ENCODE results near the gene RALGPS1.

RALGPS1 gene

DNA sequence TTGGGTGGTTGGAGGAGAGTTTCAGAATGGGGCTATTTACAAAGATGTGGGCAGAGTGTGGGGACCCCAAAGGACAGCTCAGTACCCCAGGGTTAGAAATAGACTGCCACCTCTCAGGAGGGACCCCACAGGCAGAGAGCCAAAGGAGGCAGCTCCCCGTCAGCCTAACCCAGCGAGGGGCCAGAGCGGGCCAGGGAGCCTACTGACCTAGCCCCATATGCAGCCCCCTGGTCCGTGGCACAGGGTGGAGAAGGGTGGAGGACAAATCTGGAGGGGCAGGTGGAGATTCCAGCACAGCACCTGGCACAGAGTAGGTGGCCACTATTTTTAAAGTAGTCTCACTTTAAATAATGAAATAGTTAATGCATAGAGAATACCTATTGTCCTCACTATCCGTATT, 275.0 kb downstream of the RALGPS1 start:
- H3K27ac ChIP-seq: no peak overlapping the region
- TF ChIP-seq CTCF (conservative IDR thresholded peaks at IDR 0.05): no peak

- no peak overlapping the region for H3K27ac ChIP-seq
- no peak for TF ChIP-seq CTCF (conservative IDR thresholded peaks at IDR 0.05)
Measured at GRCh38 chr9:127192744-127193143, 278.2 kb downstream of the RALGPS1 start.

GRCh38 chr9:127193483-127193882, 278.9 kb downstream of the RALGPS1 start:
- TF ChIP-seq CTCF (conservative IDR thresholded peaks at IDR 0.05): no peak
- H3K27ac ChIP-seq: no peak overlapping the region

GRCh38 chr9:127194881-127195713, 280.5 kb downstream of the RALGPS1 start:
- H3K27ac ChIP-seq: no peak overlapping the region

GRCh38 chr9:127195976-127196825, 281.6 kb downstream of the RALGPS1 start:
- TF ChIP-seq CTCF (conservative IDR thresholded peaks at IDR 0.05): no peak
- H3K27ac ChIP-seq: peak overlapping the region; percentile 69; the same call in 1 of the 2 replicates

More at GRCh38 chr9:127194881-127195713, 280.5 kb downstream of the RALGPS1 start:
- no peak for TF ChIP-seq CTCF (conservative IDR thresholded peaks at IDR 0.05)

DNA sequence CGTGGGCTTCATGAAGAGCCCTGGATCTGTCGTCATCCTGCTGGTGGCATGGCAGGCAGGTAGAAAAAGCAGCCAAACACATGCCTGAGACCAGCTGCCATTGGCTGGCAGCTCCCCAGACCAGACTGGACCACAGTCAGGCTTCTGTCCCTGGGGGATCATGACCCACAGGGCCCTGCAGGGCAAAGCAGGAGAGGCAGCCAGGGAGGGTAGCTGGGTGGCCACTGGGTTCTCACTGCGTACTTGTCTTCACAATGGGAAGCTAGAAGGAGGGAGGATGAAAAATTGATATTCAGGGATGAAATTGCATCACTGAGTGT, 282.2 kb downstream of the RALGPS1 start:
- no peak for TF ChIP-seq CTCF (conservative IDR thresholded peaks at IDR 0.05)
- peak overlapping the region; percentile 69; the same call in 1 of the 2 replicates for H3K27ac ChIP-seq

GRCh38 chr9:127197186-127197860, 282.7 kb downstream of the RALGPS1 start:
- H3K27ac ChIP-seq: peak overlapping the region; percentile 69; the same call in 1 of the 2 replicates
- no peak for TF ChIP-seq CTCF (conservative IDR thresholded peaks at IDR 0.05)

All from VCaP (cell line).